CD4-positive, alpha-beta T cell treated with Interleukin-12 subunit alpha and Interleukin-12 subunit beta, for 1 hour (primary cell): ENCODE results near the gene CHST15.
"Not testable (repeated sequence)": the region's sequence is repeated elsewhere in the genome, so short reads cannot be mapped to it uniquely, and the experiment has no call there.

ENCODE experiments used
- DNase-seq: peaks from one replicate; pipeline ENCODE4 v3.0.0-alpha.2; 2020

Gene CHST15

GRCh38 chr10:124123156-124123555 is 29.8 kb upstream of the CHST15 start:
- no peak for DNase-seq

GRCh38 chr10:124122211-124122610 is 28.8 kb upstream of the CHST15 start:
- DNase-seq = no peak

- no peak for DNase-seq
These were observed 27.1 kb upstream of the CHST15 start for GRCh38 chr10:124120410-124121061.

- DNase-seq = no peak
These were observed 26.5 kb upstream of the CHST15 start for GRCh38 chr10:124119946-124120345.

GRCh38 chr10:124119216-124119615 is 25.8 kb upstream of the CHST15 start:
- no peak for DNase-seq

- DNase-seq = no peak
These were observed 24.4 kb upstream of the CHST15 start for GRCh38 chr10:124117833-124118232.

- DNase-seq = no peak
These were observed 24.1 kb upstream of the CHST15 start for GRCh38 chr10:124117511-124117785.

GRCh38 chr10:124116771-124117510 is 23.5 kb upstream of the CHST15 start:
- DNase-seq = no peak

GRCh38 chr10:124114696-124115095 is 21.3 kb upstream of the CHST15 start:
- no peak for DNase-seq

GRCh38 chr10:124112891-124113580 is 19.6 kb upstream of the CHST15 start:
- no peak for DNase-seq

GRCh38 chr10:124110882-124111281 is 17.5 kb upstream of the CHST15 start:
- DNase-seq = no peak

- no peak for DNase-seq
These were observed 15.9 kb upstream of the CHST15 start for GRCh38 chr10:124109261-124109660.

GRCh38 chr10:124107072-124107471 is 13.7 kb upstream of the CHST15 start:
- no peak for DNase-seq

GRCh38 chr10:124106241-124106879 is 13.0 kb upstream of the CHST15 start:
- no peak for DNase-seq

- DNase-seq = no peak
These were observed 12.2 kb upstream of the CHST15 start for GRCh38 chr10:124105594-124105993.

- no peak for DNase-seq
These were observed 11.6 kb upstream of the CHST15 start for GRCh38 chr10:124105045-124105444.

- DNase-seq = no peak
These were observed 10.7 kb upstream of the CHST15 start for GRCh38 chr10:124104011-124104627.

- no peak for DNase-seq
These were observed 8.0 kb upstream of the CHST15 start for GRCh38 chr10:124101351-124101750.

- not testable (repeated sequence) for DNase-seq
These were observed 7.3 kb upstream of the CHST15 start for GRCh38 chr10:124100651-124101050.

- no peak for DNase-seq
These were observed 6.7 kb upstream of the CHST15 start for GRCh38 chr10:124100124-124100523.

- no peak for DNase-seq
These were observed 6.2 kb upstream of the CHST15 start for GRCh38 chr10:124099604-124100003.

- DNase-seq = no peak
These were observed 5.2 kb upstream of the CHST15 start for GRCh38 chr10:124098575-124098974.

GRCh38 chr10:124097883-124098282 is 4.5 kb upstream of the CHST15 start:
- DNase-seq = no peak
